ENCODE data around the gene ATP2A1.
A peak's percentile ranks its signal among the peaks of the same experiment; 100 is the strongest.

The ATP2A1 gene

GRCh38 chr16:28858421-28858820 lies 19.9 kb upstream of the ATP2A1 start:
- TF ChIP-seq CTCF (IDR thresholded peaks at IDR 0.05; ENCODE audit: low read length) (no peak), EZH2 (IDR thresholded peaks at IDR 0.05; ENCODE audit: borderline replicate concordance, low read length) (no peak)
- peaks cover 5% of the 10 kb centered on the region; the same call in 1 of the 2 replicates for H3K36me3 ChIP-seq (ENCODE audit: insufficient read depth, low read length)
- H3K27ac ChIP-seq (ENCODE audit: low read depth, low read length, poor library complexity, severe bottlenecking): no peak overlapping the region
- H3K9me3 ChIP-seq (ENCODE audit: low read length): no peaks in the 10 kb centered on the region
- H3K27me3 ChIP-seq (ENCODE audit: insufficient read depth, low read length): no peaks in the 10 kb centered on the region
- no peak overlapping the region for H3K9ac ChIP-seq (ENCODE audit: low read length)
- no peak overlapping the region for H2AFZ ChIP-seq (ENCODE audit: low read length)
- H3K4me1 ChIP-seq (ENCODE audit: insufficient read depth, low read length, severe bottlenecking): peaks cover 9% of the 10 kb centered on the region
- no peaks in the 10 kb centered on the region for H3K79me2 ChIP-seq (ENCODE audit: insufficient read depth, low read length)
- H3K4me3 ChIP-seq (ENCODE audit: low read depth, low read length, poor library complexity, severe bottlenecking): no peak overlapping the region
- no peaks in the 10 kb centered on the region for H3F3A ChIP-seq (ENCODE audit: insufficient read depth, low read length)
- no peaks in the 10 kb centered on the region for H3K9me2 ChIP-seq (ENCODE audit: low read depth, low read length)
- H4K20me1 ChIP-seq (ENCODE audit: insufficient read depth, low read length): no peaks in the 10 kb centered on the region
- H3K4me2 ChIP-seq (ENCODE audit: low read length): no peak overlapping the region

GRCh38 chr16:28859326-28859725 lies 19.0 kb upstream of the ATP2A1 start:
- no peaks in the 10 kb centered on the region for H3F3A ChIP-seq (ENCODE audit: insufficient read depth, low read length)
- H3K27me3 ChIP-seq (ENCODE audit: insufficient read depth, low read length): no peaks in the 10 kb centered on the region
- no peak overlapping the region for H3K4me3 ChIP-seq (ENCODE audit: low read depth, low read length, poor library complexity, severe bottlenecking)
- no peak for TF ChIP-seq EZH2 (IDR thresholded peaks at IDR 0.05; ENCODE audit: borderline replicate concordance, low read length)
- TF ChIP-seq CTCF (IDR thresholded peaks at IDR 0.05; ENCODE audit: low read length): no peak
- no peak overlapping the region for H2AFZ ChIP-seq (ENCODE audit: low read length)
- no peak overlapping the region for H3K9ac ChIP-seq (ENCODE audit: low read length)
- H3K9me3 ChIP-seq (ENCODE audit: low read length): no peaks in the 10 kb centered on the region
- peaks cover 5% of the 10 kb centered on the region; the same call in 1 of the 2 replicates for H3K36me3 ChIP-seq (ENCODE audit: insufficient read depth, low read length)
- H4K20me1 ChIP-seq (ENCODE audit: insufficient read depth, low read length): no peaks in the 10 kb centered on the region
- no peak overlapping the region for H3K4me2 ChIP-seq (ENCODE audit: low read length)
- H3K9me2 ChIP-seq (ENCODE audit: low read depth, low read length): no peaks in the 10 kb centered on the region
- H3K4me1 ChIP-seq (ENCODE audit: insufficient read depth, low read length, severe bottlenecking): peaks cover 11% of the 10 kb centered on the region
- H3K79me2 ChIP-seq (ENCODE audit: insufficient read depth, low read length): peaks cover 2% of the 10 kb centered on the region; the same call in 1 of the 2 replicates
- peak overlapping the region; percentile 25 for H3K27ac ChIP-seq (ENCODE audit: low read depth, low read length, poor library complexity, severe bottlenecking)

- H2AFZ ChIP-seq (ENCODE audit: low read length): no peak overlapping the region
- H3K36me3 ChIP-seq (ENCODE audit: insufficient read depth, low read length): peaks cover 24% of the 10 kb centered on the region
- peaks cover 3% of the 10 kb centered on the region; the same call in 1 of the 2 replicates for H3K79me2 ChIP-seq (ENCODE audit: insufficient read depth, low read length)
- no peaks in the 10 kb centered on the region for H3K9me3 ChIP-seq (ENCODE audit: low read length)
- TF ChIP-seq EZH2 (IDR thresholded peaks at IDR 0.05; ENCODE audit: borderline replicate concordance, low read length): no peak
- no peak for TF ChIP-seq CTCF (IDR thresholded peaks at IDR 0.05; ENCODE audit: low read length)
- H3F3A ChIP-seq (ENCODE audit: insufficient read depth, low read length): no peaks in the 10 kb centered on the region
- H3K27ac ChIP-seq (ENCODE audit: low read depth, low read length, poor library complexity, severe bottlenecking): peak overlapping the region; percentile 83
- no peaks in the 10 kb centered on the region for H3K9me2 ChIP-seq (ENCODE audit: low read depth, low read length)
- peak overlapping the region; percentile 87 for H3K4me2 ChIP-seq (ENCODE audit: low read length)
- peak overlapping the region; percentile 81 for H3K4me3 ChIP-seq (ENCODE audit: low read depth, low read length, poor library complexity, severe bottlenecking)
- H3K9ac ChIP-seq (ENCODE audit: low read length): peak overlapping the region; percentile 81
- no peaks in the 10 kb centered on the region for H3K27me3 ChIP-seq (ENCODE audit: insufficient read depth, low read length)
- no peaks in the 10 kb centered on the region for H4K20me1 ChIP-seq (ENCODE audit: insufficient read depth, low read length)
- peaks cover 27% of the 10 kb centered on the region for H3K4me1 ChIP-seq (ENCODE audit: insufficient read depth, low read length, severe bottlenecking)
These were observed 14.1 kb upstream of the ATP2A1 start for GRCh38 chr16:28863929-28864793.
